Mesodermal cell (in vitro differentiated cells): Measurements from ENCODE around the gene PCMTD2.
"Not testable (repeated sequence)": the region's sequence is repeated elsewhere in the genome, so short reads cannot be mapped to it uniquely, and the experiment has no call there.

ENCODE experiments used
- H3K27ac ChIP-seq: 2 replicates; pipeline ENCODE4 v1.7.0; 2013; ENCODE audit warnings: mild to moderate bottlenecking, low read depth, low read length, moderate library complexity; ENCODE audit not compliant: severe bottlenecking
- H3K36me3 ChIP-seq: 2 replicates; pipeline ENCODE4 v1.7.1; 2013; ENCODE audit warnings: mild to moderate bottlenecking, low read length, moderate library complexity; ENCODE audit not compliant: control insufficient read depth, insufficient read depth
- H3K4me1 ChIP-seq: one replicate; pipeline ENCODE4 v1.7.1; 2013; ENCODE audit warnings: mild to moderate bottlenecking, low read length; ENCODE audit not compliant: insufficient read depth, control insufficient read depth, poor library complexity, severe bottlenecking
- H3K4me3 ChIP-seq: 2 replicates; pipeline ENCODE4 v1.7.0; 2013; ENCODE audit warnings: low read length, control low read depth, mild to moderate bottlenecking; ENCODE audit not compliant: insufficient read depth, poor library complexity, severe bottlenecking; ENCODE audit errors: extremely low read depth
- H3K9me3 ChIP-seq: 2 replicates; pipeline ENCODE4 v1.7.1; 2013; ENCODE audit warnings: mild to moderate bottlenecking, low read length, moderate library complexity; ENCODE audit not compliant: control insufficient read depth
- WGBS, 2 experiments: methylation state at CpG; one replicate each; pipeline ENCODE4 v1.1.5; 2013; ENCODE audit warnings: missing lambda C conversion rate in 2 of 2; ENCODE audit not compliant: insufficient coverage in 2 of 2; 5-methylcytosine and 5-hydroxymethylcytosine counted together

PCMTD2 gene

GRCh38 chr20:64315884-64316283, 60.3 kb downstream of the PCMTD2 start:
- 49 to 56% methylated on average over 9 of the region's 15 CpGs for WGBS, 2 experiments
- H3K4me3 ChIP-seq, H3K36me3 ChIP-seq, H3K9me3 ChIP-seq, H3K4me1 ChIP-seq, H3K27ac ChIP-seq: not testable (repeated sequence)

GRCh38 chr20:64316415-64317083, 61.0 kb downstream of the PCMTD2 start:
- not testable (repeated sequence) for H3K4me1 ChIP-seq, H3K4me3 ChIP-seq, H3K36me3 ChIP-seq, H3K27ac ChIP-seq, H3K9me3 ChIP-seq
- 24 to 27% methylated on average over 56 to 64 of the region's 87 CpGs for WGBS, 2 experiments

GRCh38 chr20:64317331-64317730, 61.8 kb downstream of the PCMTD2 start:
- H3K9me3 ChIP-seq, H3K4me1 ChIP-seq, H3K4me3 ChIP-seq, H3K27ac ChIP-seq, H3K36me3 ChIP-seq: not testable (repeated sequence)
- WGBS, 2 experiments = 91 to 95% methylated on average over 7 to 8 of the region's 15 CpGs

GRCh38 chr20:64318056-64318455, 62.5 kb downstream of the PCMTD2 start:
- not testable (repeated sequence) for H3K4me1 ChIP-seq, H3K4me3 ChIP-seq, H3K9me3 ChIP-seq, H3K27ac ChIP-seq, H3K36me3 ChIP-seq
- 90 to 100% methylated on average over 1 to 3 of the region's 8 CpGs for WGBS, 2 experiments

GRCh38 chr20:64322031-64322789, 66.7 kb downstream of the PCMTD2 start:
- not testable (repeated sequence) for H3K4me1 ChIP-seq, H3K27ac ChIP-seq, H3K36me3 ChIP-seq, H3K4me3 ChIP-seq, H3K9me3 ChIP-seq
- WGBS, 2 experiments = 61 to 88% methylated on average over 2 to 7 of the region's 7 CpGs
